Inflammatory macrophage treated with lipopolysaccharide for 1 hour (primary cell): ENCODE data around the gene C19orf12.

Experiments used
- DNase-seq, 2 donors: peaks; one replicate each; pipeline ENCODE4 v3.0.0-alpha.2; 2020 to 2022

Gene C19orf12

DNA sequence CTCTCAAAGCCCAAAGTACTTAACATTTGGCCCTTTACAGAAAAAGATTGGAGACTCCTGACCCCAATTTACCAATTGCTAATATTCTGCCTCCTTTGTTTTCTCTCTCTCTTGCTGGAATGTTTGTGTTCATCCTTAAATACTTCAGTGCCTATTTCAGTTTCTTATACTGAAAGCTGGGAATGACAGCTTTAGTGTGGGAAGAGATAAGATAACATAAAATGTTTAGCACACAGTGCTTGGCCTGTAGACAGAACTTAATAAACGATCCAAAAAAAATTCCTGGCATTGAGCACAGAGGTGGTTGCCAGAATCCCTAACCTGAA is 52.8 kb downstream of the C19orf12 start:
- DNase-seq, result no peak

DNA sequence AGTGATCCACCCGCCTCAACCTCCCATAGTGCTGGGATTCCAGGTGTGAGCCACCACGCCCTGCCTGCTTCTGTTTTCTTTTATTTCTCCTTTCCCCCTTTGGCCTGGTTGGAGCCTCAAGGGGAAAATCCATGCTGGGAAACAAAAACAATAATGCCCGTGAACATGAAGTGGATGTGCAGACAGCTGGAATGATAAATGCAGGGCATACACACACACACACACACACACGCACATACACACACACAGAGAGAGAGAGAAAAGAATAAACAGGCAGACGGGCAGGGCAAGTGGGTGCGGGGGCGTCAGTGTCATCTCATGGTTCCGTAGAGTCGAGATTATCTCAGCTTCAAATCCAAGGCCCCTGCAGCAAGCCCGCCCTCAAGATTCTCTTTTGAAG is 54.2 kb downstream of the C19orf12 start:
- no peak for DNase-seq

GRCh38 chr19:29658221-29658991 is 56.7 kb downstream of the C19orf12 start:
- DNase-seq, result no peak

DNA sequence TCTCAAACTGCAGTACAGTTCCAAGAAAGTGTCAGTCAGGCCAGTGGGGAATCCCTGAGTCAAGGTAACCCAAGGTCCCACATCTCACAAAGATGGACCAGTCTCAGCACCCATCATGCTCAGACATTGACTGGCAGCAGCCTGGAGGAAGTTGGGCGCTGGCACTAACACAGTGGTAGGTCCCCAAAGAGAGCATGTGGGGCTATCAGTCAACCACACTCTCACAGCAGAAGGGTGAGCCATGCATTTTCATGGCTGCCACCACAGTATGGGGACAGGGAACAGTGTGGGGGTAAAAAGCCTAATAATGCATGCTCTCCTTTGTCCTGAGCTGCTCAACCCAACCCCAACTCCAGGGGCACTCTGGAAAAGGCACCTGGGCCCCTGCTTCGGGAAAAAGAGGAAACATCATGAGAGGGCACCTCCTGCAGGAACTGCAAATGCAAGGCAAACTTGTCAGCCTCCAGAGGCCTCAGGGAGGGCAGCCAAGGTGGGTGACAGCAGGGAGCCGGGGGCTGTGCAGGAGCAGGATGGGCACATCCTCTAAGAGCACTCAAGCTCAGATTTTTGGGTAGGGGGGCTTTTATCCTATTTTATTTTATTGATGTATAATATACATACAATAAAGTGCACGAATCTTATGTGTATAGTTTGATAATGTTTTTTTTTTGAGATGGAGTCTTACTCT is 59.3 kb downstream of the C19orf12 start:
- no peak for DNase-seq

- no peak for DNase-seq
These were observed 61.7 kb downstream of the C19orf12 start for GRCh38 chr19:29653398-29653797.

DNA sequence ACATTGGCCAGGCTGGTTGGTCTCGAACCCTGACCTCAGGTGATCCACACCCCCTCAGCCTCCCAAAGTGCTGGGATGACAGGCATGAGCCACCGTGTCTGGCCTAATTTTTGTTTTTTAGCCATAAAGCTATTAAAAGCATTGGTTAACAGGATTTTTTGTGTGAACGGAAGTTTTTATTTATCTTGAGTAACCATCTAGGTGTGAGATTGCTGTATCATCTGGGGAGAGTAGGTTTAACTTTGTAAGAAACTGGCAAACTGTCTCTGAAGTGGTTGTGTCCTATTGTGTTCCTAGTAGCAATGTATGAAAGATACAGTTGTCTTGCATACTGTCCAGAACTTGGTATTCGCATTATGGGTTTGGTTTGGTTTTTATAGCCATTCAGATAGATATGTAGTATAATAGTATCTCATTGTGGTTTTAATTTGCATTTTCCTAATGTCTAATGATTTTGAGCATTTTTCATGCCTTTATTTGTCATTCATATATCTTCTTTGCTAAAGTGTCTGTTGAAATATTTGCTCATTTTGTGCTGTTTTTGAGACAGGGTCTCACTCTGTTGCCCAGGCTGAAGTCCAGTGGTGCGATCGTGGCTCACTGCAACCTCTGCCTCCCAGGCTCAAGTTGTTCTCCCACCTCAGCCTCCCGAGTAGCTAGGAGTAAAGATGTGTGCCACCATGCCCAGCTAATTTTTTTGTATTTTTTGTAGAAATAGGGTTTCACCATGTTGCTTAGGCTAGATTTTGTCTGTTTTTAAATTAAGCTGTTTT is 63.3 kb downstream of the C19orf12 start:
- DNase-seq, result no peak

DNA sequence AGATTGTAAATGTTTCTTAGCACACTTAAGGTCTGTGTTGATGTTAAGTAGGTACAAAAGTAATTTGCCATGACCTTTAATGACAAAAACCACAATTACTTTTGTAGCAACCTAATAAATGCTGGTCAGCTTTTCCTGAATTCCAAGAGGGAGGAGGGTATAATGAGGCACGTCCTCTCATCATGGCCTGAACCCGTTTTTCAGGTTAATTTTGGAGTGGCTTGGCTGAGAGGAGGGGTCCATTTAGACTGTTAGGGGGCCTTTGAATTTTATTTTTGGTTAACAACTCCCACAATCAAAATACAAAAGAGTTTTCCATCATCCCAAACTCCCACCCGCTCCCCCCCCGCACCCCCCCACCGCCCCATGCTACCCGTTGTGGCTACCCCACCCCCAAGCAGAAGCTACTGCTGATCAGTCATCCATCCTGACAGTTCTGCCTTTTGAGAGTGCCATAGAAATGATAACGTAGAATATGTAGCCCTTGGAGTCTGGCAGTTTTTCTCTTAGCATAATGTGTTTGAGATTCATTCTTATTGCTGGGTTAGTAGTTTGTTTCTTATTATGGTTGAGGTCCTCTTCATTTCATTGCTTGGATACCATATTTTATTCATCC is 64.2 kb downstream of the C19orf12 start:
- no peak for DNase-seq
